ENCODE measurements around the gene RHPN2.
A peak's percentile ranks its signal among the peaks of the same experiment; 100 is the strongest.

RHPN2 gene

DNA sequence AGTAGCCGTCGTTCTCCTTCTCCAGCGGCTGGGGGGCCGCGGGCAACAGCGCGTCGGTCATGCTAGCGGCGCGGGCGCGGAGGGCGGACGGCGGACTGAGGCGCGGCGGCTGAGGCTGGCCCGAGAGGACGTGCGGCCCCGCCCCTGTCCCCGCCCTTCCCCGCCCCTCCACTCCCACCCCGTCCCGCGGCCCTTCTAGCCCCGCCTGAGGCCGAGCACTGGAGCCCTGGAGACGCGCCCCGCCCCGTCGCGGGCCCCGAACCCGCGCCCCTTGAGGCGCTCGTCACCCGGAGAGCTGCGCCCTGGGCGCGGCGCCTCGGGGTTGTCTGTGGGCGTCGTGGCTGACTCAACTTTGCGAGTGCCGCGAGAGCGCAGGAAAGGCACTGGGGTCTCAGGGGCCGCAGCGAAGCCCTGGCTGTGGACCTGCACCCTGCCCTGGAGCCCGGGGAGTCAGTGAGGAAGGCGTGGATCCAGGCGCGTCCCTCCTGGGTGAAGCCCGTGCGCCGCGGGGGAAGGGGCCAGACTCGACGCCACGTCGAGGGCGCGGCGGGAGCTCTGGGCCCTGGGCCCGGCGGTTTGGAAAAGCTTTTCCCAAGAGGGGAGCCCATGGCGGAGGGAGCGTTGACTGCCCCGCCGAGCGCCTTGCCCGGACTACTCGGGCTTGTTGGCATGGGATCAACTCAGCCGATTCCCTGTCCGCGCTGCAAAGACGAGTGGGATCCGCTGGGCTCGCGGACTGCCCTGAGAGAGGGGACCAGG, at the start of gene RHPN2:
RHPN2 (minus strand) TSS at position 97 of the 759 bp plus-strand sequence; CDS start at position 61, 36 bp downstream.
- DNase-seq (ENCODE audit: low spot score): peak; percentile 76

GRCh38 chr19:33114312-33114711, 49.6 kb upstream of the RHPN2 start:
- no peak for DNase-seq (ENCODE audit: low spot score)

GRCh38 chr19:33111587-33111986, 46.9 kb upstream of the RHPN2 start:
- no peak for DNase-seq (ENCODE audit: low spot score)

GRCh38 chr19:33110137-33110910, 45.6 kb upstream of the RHPN2 start:
- no peak for DNase-seq (ENCODE audit: low spot score)

- no peak for DNase-seq (ENCODE audit: low spot score)
Measured at GRCh38 chr19:33108161-33108560, 43.5 kb upstream of the RHPN2 start.

DNA sequence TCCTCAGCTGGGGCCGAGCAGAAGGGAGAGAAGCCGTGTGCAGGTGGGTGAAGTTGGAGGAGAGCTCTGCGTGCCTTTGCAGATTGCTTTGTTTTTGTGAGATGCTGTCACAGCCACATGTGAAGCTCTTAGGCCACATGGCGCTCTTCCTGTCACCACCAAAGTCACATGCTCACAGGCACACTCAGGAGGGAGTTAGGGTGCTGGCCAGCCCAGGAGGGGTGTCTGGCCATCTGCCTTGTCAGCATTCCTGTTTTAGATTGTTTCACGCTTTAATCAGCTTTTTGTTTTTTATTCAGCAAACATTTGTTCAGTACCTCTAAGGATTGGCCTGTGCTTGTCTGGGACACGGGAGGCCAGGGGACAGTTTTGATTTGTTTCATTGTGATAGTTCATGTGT, 38.2 kb upstream of the RHPN2 start:
- DNase-seq (ENCODE audit: low spot score): no peak

GRCh38 chr19:33100894-33101644, 36.4 kb upstream of the RHPN2 start:
- no peak for DNase-seq (ENCODE audit: low spot score)

DNA sequence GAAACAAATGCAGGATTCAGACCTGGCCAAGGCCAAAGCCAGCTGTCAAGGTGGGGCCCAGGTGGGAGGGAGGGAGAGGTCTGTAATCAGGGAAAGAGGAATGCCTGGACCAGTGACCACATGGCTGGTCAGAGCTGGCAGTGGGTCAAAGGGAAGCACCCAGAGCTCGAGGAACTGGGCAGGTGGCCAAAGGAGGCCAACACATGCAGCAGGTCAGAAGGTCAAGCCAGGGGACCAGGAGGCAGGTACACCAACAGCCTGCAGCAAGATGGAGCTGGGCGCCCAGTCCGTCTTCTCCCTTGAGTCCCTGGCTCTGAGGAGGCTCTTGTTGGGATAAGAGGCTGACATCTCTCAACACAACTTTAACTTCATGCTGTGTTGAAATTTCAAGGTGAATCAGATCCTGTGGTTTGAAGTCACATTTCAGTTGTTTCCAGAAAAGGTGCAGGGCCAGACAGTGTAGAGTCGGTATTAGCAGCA, 33.4 kb upstream of the RHPN2 start:
- DNase-seq (ENCODE audit: low spot score): no peak

GRCh38 chr19:33096005-33096404, 31.3 kb upstream of the RHPN2 start:
- DNase-seq (ENCODE audit: low spot score): no peak

GRCh38 chr19:33094436-33095067, 29.9 kb upstream of the RHPN2 start:
- no peak for DNase-seq (ENCODE audit: low spot score)

DNA sequence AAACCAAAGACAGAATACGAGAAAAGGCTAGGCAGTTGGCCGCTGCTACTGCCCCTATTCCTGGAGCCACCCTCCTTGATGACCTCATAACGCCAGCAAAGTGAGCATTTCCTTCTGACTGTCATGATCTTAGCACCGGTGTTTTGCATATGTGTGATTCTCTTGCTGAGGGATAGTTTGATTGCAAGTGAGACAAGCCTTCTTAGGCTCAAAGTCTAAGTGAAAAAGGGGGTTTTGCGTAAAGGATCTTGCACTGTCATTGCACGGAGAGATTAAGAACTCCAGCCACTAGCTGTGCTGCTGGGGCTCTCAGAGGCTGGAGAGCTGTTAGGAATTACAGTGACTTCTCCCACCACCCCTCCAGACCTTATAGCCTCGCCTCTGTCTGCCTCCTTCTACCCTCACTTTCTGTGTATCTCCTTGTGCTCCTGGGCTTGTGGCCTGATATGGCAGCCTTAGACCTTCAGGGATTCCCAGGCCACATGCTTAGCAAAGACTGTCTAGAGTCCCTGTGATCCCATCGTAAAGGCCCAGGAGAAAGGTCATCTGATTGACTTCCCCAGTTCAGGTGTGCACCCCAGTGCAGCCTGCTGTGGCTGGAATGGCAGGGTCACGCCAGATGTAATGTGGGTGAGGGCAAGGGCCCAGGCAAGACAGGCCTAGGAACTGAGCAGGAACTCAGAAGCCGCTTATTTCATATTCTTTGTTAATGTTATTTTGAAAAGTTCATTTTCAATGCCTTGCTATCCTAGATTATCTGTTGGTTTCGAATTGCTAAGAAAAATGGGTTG, 28.9 kb upstream of the RHPN2 start:
- no peak for DNase-seq (ENCODE audit: low spot score)

- DNase-seq (ENCODE audit: low spot score): no peak
Measured at GRCh38 chr19:33090179-33090578, 25.5 kb upstream of the RHPN2 start.

GRCh38 chr19:33089010-33089409, 24.3 kb upstream of the RHPN2 start:
- no peak for DNase-seq (ENCODE audit: low spot score)

DNA sequence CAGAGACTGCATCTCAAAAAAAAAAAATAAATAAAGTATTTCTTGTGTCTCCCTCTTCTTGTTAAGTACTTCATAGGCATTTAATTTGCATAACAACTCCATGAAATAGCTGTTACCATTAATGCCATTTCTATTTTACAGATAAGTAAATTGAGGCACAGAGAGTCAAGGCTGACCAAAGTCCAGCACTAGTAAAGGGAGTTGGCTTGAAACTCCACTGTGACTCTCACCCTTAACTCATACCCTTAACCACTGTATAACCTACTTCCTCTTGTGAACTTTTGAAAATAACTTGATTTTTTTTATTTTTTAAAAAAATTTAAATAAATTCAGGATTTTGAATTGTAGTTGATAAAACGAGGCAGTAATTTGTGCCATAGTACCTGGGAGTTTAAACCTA, 22.3 kb upstream of the RHPN2 start:
- no peak for DNase-seq (ENCODE audit: low spot score)

- no peak for DNase-seq (ENCODE audit: low spot score)
Measured at GRCh38 chr19:33085570-33086128, 21.0 kb upstream of the RHPN2 start.

- DNase-seq (ENCODE audit: low spot score): peak; percentile 95
Measured at GRCh38 chr19:33080761-33081681, 16.3 kb upstream of the RHPN2 start, which contains the start of gene GPATCH1. TSS of gene GPATCH1 (plus strand) at chr19:33081181. CDS start at chr19:33081194, 13 bp downstream.

GRCh38 chr19:33075519-33075918, 10.8 kb upstream of the RHPN2 start:
- DNase-seq (ENCODE audit: low spot score): no peak

GRCh38 chr19:33071887-33072286, 7.2 kb upstream of the RHPN2 start:
- no peak for DNase-seq (ENCODE audit: low spot score)

DNA sequence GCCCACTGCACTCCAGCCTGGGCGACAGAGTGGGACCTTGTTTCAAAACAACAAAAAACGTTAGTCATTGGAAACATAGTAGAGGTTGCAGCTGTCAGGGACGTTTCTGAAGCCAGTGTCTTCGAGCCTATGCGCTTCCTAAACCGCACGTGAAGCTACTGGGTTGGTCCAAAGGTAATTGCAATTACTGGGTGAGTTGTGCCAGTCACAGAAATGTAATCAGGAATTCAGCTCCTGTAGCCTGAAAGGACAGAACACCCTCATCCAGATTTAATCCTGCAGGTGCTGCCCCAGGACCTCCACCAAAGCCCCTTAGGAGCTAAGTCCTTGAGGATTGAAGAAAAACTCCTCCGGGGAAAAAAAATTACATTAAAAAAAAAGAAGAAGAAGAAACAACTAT, 2.4 kb upstream of the RHPN2 start:
- no peak for DNase-seq (ENCODE audit: low spot score)

- no peak for DNase-seq (ENCODE audit: low spot score)
Measured at GRCh38 chr19:33066543-33066942, 1.9 kb upstream of the RHPN2 start.

Data from left forelimb (tissue), 1 donor.